ENCODE data around the gene PIK3R2. TPM values are rescaled to one million over a fixed set of nuclear protein-coding genes. Genes with fewer than 3 reads are reported as not detected.
A peak's percentile ranks its signal among the peaks of the same experiment; 100 is the strongest.
"Not testable (repeated sequence)": the region's sequence is repeated elsewhere in the genome, so short reads cannot be mapped to it uniquely, and the experiment has no call there.

PIK3R2 gene
- total RNA-seq (6.5 TPM), polyA plus RNA-seq (15.1 TPM)
- long read RNA-seq, donor 1 = 0 reads
- long read RNA-seq, donor 2, full-length matches to known transcripts = 14 of 14 reads
- long read RNA-seq, donor 2, partial matches to known transcripts = 0 of 14 reads
- long read RNA-seq, donor 2, other reads (novel, unspliced or antisense) = 0 of 14 reads
- long read RNA-seq, donor 3, full-length matches to known transcripts = 4 of 4 reads
- long read RNA-seq, donor 3, partial matches to known transcripts = 0 of 4 reads
- long read RNA-seq, donor 3, other reads (novel, unspliced or antisense) = 0 of 4 reads
- long read RNA-seq, donor 4, full-length matches to known transcripts = 6 of 6 reads
- long read RNA-seq, donor 4, partial matches to known transcripts = 0 of 6 reads
- long read RNA-seq, donor 4, other reads (novel, unspliced or antisense) = 0 of 6 reads
- long read RNA-seq, donor 5, full-length matches to known transcripts = 4 of 4 reads
- long read RNA-seq, donor 5, partial matches to known transcripts = 0 of 4 reads
- long read RNA-seq, donor 5, other reads (novel, unspliced or antisense) = 0 of 4 reads
- long read RNA-seq, donor 6, full-length matches to known transcripts = 5 of 5 reads
- long read RNA-seq, donor 6, partial matches to known transcripts = 0 of 5 reads
- long read RNA-seq, donor 6, other reads (novel, unspliced or antisense) = 0 of 5 reads
- long read RNA-seq, donor 7, full-length matches to known transcripts = 2 of 2 reads
- long read RNA-seq, donor 7, partial matches to known transcripts = 0 of 2 reads
- long read RNA-seq, donor 7, other reads (novel, unspliced or antisense) = 0 of 2 reads
- long read RNA-seq, donor 8, full-length matches to known transcripts = 2 of 2 reads
- long read RNA-seq, donor 8, partial matches to known transcripts = 0 of 2 reads
- long read RNA-seq, donor 8, other reads (novel, unspliced or antisense) = 0 of 2 reads
- long read RNA-seq, donor 9, full-length matches to known transcripts = 2 of 2 reads
- long read RNA-seq, donor 9, partial matches to known transcripts = 0 of 2 reads
- long read RNA-seq, donor 9, other reads (novel, unspliced or antisense) = 0 of 2 reads
- long read RNA-seq, donor 10, full-length matches to known transcripts = 4 of 9 reads
- long read RNA-seq, donor 10, partial matches to known transcripts = 5 of 9 reads
- long read RNA-seq, donor 10, other reads (novel, unspliced or antisense) = 0 of 9 reads

GRCh38 chr19:18152817-18153555 is at the start of gene PIK3R2:
Gene PIK3R2, plus strand, starts transcription at chr19:18153163. Its CDS starts 2,717 bp downstream, at chr19:18155880.
- Histone ChIP-seq H3K27me3 (ENCODE audit: control insufficient read depth in 2 of 2, insufficient read depth in 1 of 2, low read length in 1 of 2) (no peaks in the 10 kb centered on the region), H3K36me3 (ENCODE audit: control insufficient read depth in 2 of 2, insufficient read depth in 2 of 2, low read length in 1 of 2) (peaks cover 12 to 20% of the 10 kb centered on the region in 2 donors), H3K4me1 (ENCODE audit: control insufficient read depth in 2 of 2, insufficient read depth in 2 of 2, low read length in 2 of 2) (peaks cover 13 to 34% of the 10 kb centered on the region in 2 donors), H3K4me3 (ENCODE audit: low read length in 2 of 2) (peak within 1 kb of the TSS; percentile 71 to 79), H3K9me3 (ENCODE audit: control insufficient read depth in 2 of 2, insufficient read depth in 1 of 2, low read length in 1 of 2) (no peaks in the 10 kb centered on the region), H3K27ac (ENCODE audit: low read depth in 1 of 2, low read length in 1 of 2) (peak within 1 kb of the TSS; percentile 99)
- peak; percentile 98 to 100 (median 100) for DNase-seq (ENCODE audit: low read depth in 6 of 9, low spot score in 9 of 9)
- WGBS = under 1% methylated on average over 86 of the region's 86 CpGs

GRCh38 chr19:18104793-18105131 is 48.2 kb upstream of the PIK3R2 start:
- no peaks in the 10 kb centered on the region for H3K9me3 ChIP-seq (ENCODE audit: control insufficient read depth in 2 of 2, insufficient read depth in 1 of 2, low read length in 1 of 2)
- peaks cover 7 to 40% of the 10 kb centered on the region in 2 donors for H3K4me1 ChIP-seq (ENCODE audit: control insufficient read depth in 2 of 2, insufficient read depth in 2 of 2, low read length in 2 of 2)
- peaks cover 0 to 10% of the 10 kb centered on the region in 2 donors for H3K27me3 ChIP-seq (ENCODE audit: control insufficient read depth in 2 of 2, insufficient read depth in 1 of 2, low read length in 1 of 2)
- peak overlapping the region; percentile 25 to 37 for H3K4me3 ChIP-seq (ENCODE audit: low read length in 2 of 2)
- no peak for DNase-seq (ENCODE audit: low read depth in 6 of 9, low spot score in 9 of 9)
- H3K27ac ChIP-seq (ENCODE audit: low read depth in 1 of 2, low read length in 1 of 2) = peak overlapping the region in 1 of 2 donors; percentile 6
- no peaks in the 10 kb centered on the region for H3K36me3 ChIP-seq (ENCODE audit: control insufficient read depth in 2 of 2, insufficient read depth in 2 of 2, low read length in 1 of 2)
- 81% methylated on average over 5 of the region's 5 CpGs for WGBS

GRCh38 chr19:18105259-18105658 is 47.7 kb upstream of the PIK3R2 start:
- not testable (repeated sequence) for H3K36me3 ChIP-seq (ENCODE audit: control insufficient read depth in 2 of 2, insufficient read depth in 2 of 2, low read length in 1 of 2); DNase-seq (ENCODE audit: low read depth in 6 of 9, low spot score in 9 of 9); H3K4me3 ChIP-seq (ENCODE audit: low read length in 2 of 2); H3K9me3 ChIP-seq (ENCODE audit: control insufficient read depth in 2 of 2, insufficient read depth in 1 of 2, low read length in 1 of 2); H3K27ac ChIP-seq (ENCODE audit: low read depth in 1 of 2, low read length in 1 of 2)
- H3K4me1 ChIP-seq (ENCODE audit: control insufficient read depth in 2 of 2, insufficient read depth in 2 of 2, low read length in 2 of 2) = peaks cover 10 to 42% of the 10 kb centered on the region in 2 donors
- peaks cover 3 to 12% of the 10 kb centered on the region in 2 donors for H3K27me3 ChIP-seq (ENCODE audit: control insufficient read depth in 2 of 2, insufficient read depth in 1 of 2, low read length in 1 of 2)
- 95% methylated on average over 7 of the region's 7 CpGs for WGBS

- H3K9me3 ChIP-seq (ENCODE audit: control insufficient read depth in 2 of 2, insufficient read depth in 1 of 2, low read length in 1 of 2) = peaks cover 0 to 4% of the 10 kb centered on the region in 2 donors
- peaks cover 3 to 16% of the 10 kb centered on the region in 2 donors for H3K27me3 ChIP-seq (ENCODE audit: control insufficient read depth in 2 of 2, insufficient read depth in 1 of 2, low read length in 1 of 2)
- H3K4me3 ChIP-seq (ENCODE audit: low read length in 2 of 2) = no peak overlapping the region
- DNase-seq (ENCODE audit: low read depth in 6 of 9, low spot score in 9 of 9) = no peak
- H3K4me1 ChIP-seq (ENCODE audit: control insufficient read depth in 2 of 2, insufficient read depth in 2 of 2, low read length in 2 of 2) = peaks cover 14 to 48% of the 10 kb centered on the region in 2 donors
- 96% methylated on average over 9 of the region's 9 CpGs for WGBS
- H3K36me3 ChIP-seq (ENCODE audit: control insufficient read depth in 2 of 2, insufficient read depth in 2 of 2, low read length in 1 of 2) = no peaks in the 10 kb centered on the region
- H3K27ac ChIP-seq (ENCODE audit: low read depth in 1 of 2, low read length in 1 of 2) = no peak overlapping the region
These were observed 45.7 kb upstream of the PIK3R2 start for GRCh38 chr19:18107235-18107634.

GRCh38 chr19:18108897-18109296 is 44.1 kb upstream of the PIK3R2 start:
- 97% methylated on average over 2 of the region's 2 CpGs for WGBS
- no peak for DNase-seq (ENCODE audit: low read depth in 6 of 9, low spot score in 9 of 9)
- Histone ChIP-seq H3K36me3 (ENCODE audit: control insufficient read depth in 2 of 2, insufficient read depth in 2 of 2, low read length in 1 of 2) (no peaks in the 10 kb centered on the region), H3K27ac (ENCODE audit: low read depth in 1 of 2, low read length in 1 of 2) (no peak overlapping the region), H3K27me3 (ENCODE audit: control insufficient read depth in 2 of 2, insufficient read depth in 1 of 2, low read length in 1 of 2) (peaks cover 3 to 16% of the 10 kb centered on the region in 2 donors), H3K4me1 (ENCODE audit: control insufficient read depth in 2 of 2, insufficient read depth in 2 of 2, low read length in 2 of 2) (peaks cover 14 to 48% of the 10 kb centered on the region in 2 donors), H3K9me3 (ENCODE audit: control insufficient read depth in 2 of 2, insufficient read depth in 1 of 2, low read length in 1 of 2) (peaks cover 0 to 4% of the 10 kb centered on the region in 2 donors), H3K4me3 (ENCODE audit: low read length in 2 of 2) (no peak overlapping the region)

GRCh38 chr19:18109341-18109732 is 43.6 kb upstream of the PIK3R2 start:
- H3K4me3 ChIP-seq (ENCODE audit: low read length in 2 of 2) = peak overlapping the region; percentile 28 to 69
- DNase-seq (ENCODE audit: low read depth in 6 of 9, low spot score in 9 of 9) = no peak
- peaks cover 3 to 16% of the 10 kb centered on the region in 2 donors for H3K27me3 ChIP-seq (ENCODE audit: control insufficient read depth in 2 of 2, insufficient read depth in 1 of 2, low read length in 1 of 2)
- H3K27ac ChIP-seq (ENCODE audit: low read depth in 1 of 2, low read length in 1 of 2) = peak overlapping the region in 1 of 2 donors; percentile 9
- H3K4me1 ChIP-seq (ENCODE audit: control insufficient read depth in 2 of 2, insufficient read depth in 2 of 2, low read length in 2 of 2) = peaks cover 12 to 44% of the 10 kb centered on the region in 2 donors
- WGBS = 71% methylated on average over 12 of the region's 12 CpGs
- peaks cover 0 to 4% of the 10 kb centered on the region in 2 donors for H3K9me3 ChIP-seq (ENCODE audit: control insufficient read depth in 2 of 2, insufficient read depth in 1 of 2, low read length in 1 of 2)
- H3K36me3 ChIP-seq (ENCODE audit: control insufficient read depth in 2 of 2, insufficient read depth in 2 of 2, low read length in 1 of 2) = no peaks in the 10 kb centered on the region

GRCh38 chr19:18109733-18110608 is 43.0 kb upstream of the PIK3R2 start:
- peak in 2 of 9 donors; percentile 53 to 67 for DNase-seq (ENCODE audit: low read depth in 6 of 9, low spot score in 9 of 9)
- 2% methylated on average over 92 of the region's 92 CpGs for WGBS
- peaks cover 3 to 16% of the 10 kb centered on the region in 2 donors for H3K27me3 ChIP-seq (ENCODE audit: control insufficient read depth in 2 of 2, insufficient read depth in 1 of 2, low read length in 1 of 2)
- H3K4me3 ChIP-seq (ENCODE audit: low read length in 2 of 2) = peak overlapping the region; percentile 51 to 69
- peaks cover 12 to 38% of the 10 kb centered on the region in 2 donors for H3K4me1 ChIP-seq (ENCODE audit: control insufficient read depth in 2 of 2, insufficient read depth in 2 of 2, low read length in 2 of 2)
- H3K9me3 ChIP-seq (ENCODE audit: control insufficient read depth in 2 of 2, insufficient read depth in 1 of 2, low read length in 1 of 2) = peaks cover 0 to 4% of the 10 kb centered on the region in 2 donors
- H3K36me3 ChIP-seq (ENCODE audit: control insufficient read depth in 2 of 2, insufficient read depth in 2 of 2, low read length in 1 of 2) = no peaks in the 10 kb centered on the region
- peak overlapping the region in 1 of 2 donors; percentile 26 for H3K27ac ChIP-seq (ENCODE audit: low read depth in 1 of 2, low read length in 1 of 2)

Data from thymus (tissue), 14 donors.